Neural progenitor cell (in vitro differentiated cells): ENCODE results near the gene TMEM74B. TPM values are rescaled to one million over a fixed set of nuclear protein-coding genes. Genes with fewer than 3 reads are reported as not detected.
"Not testable (repeated sequence)": the region's sequence is repeated elsewhere in the genome, so short reads cannot be mapped to it uniquely, and the experiment has no call there.

ENCODE experiments used
- DNase-seq: peaks from one replicate; pipeline ENCODE4 v3.0.0-alpha.2; 2016; ENCODE audit warnings: low spot score
- H2AFZ ChIP-seq: fragments of 200-600 bp; sonication (generic); replicated peaks from 2 replicates; pipeline ENCODE4 v1.6.1; 2016; ENCODE audit warnings: antibody characterized with exemption
- H3F3A ChIP-seq: fragments of 200-600 bp; sonication (generic); 2 replicates; pipeline ENCODE4 v1.6.1; 2016; ENCODE audit warnings: antibody characterized with exemption, low read depth
- H3K27ac ChIP-seq: fragments of 200-600 bp; sonication (generic); 2 replicates; pipeline ENCODE4 v1.5.1; 2016; ENCODE audit warnings: mild to moderate bottlenecking
- H3K27me3 ChIP-seq: fragments of 200-600 bp; sonication (generic); 2 replicates; pipeline ENCODE4 v1.6.1; 2016; ENCODE audit warnings: mild to moderate bottlenecking, moderate library complexity
- H3K36me3 ChIP-seq: fragments of 200-600 bp; sonication (generic); 2 replicates; pipeline ENCODE4 v1.5.1; 2016
- H3K4me1 ChIP-seq: fragments of 200-600 bp; sonication (generic); 2 replicates; pipeline ENCODE4 v1.6.1; 2016; ENCODE audit warnings: mixed run types
- H3K4me2 ChIP-seq: fragments of 200-600 bp; sonication (generic); 2 replicates; pipeline ENCODE4 v1.6.1; 2016
- H3K4me3 ChIP-seq: fragments of 200-600 bp; sonication (generic); 2 replicates; pipeline ENCODE4 v1.5.1; 2016
- H3K79me2 ChIP-seq: fragments of 200-600 bp; sonication (generic); 2 replicates; pipeline ENCODE4 v1.6.1; 2016; ENCODE audit warnings: low read depth
- H3K9ac ChIP-seq: fragments of 200-600 bp; sonication (generic); 2 replicates; pipeline ENCODE4 v1.6.1; 2016
- H3K9me3 ChIP-seq: fragments of 200-600 bp; sonication (generic); 2 replicates; pipeline ENCODE4 v1.5.1; 2016; ENCODE audit warnings: low read depth
- H4K20me1 ChIP-seq: fragments of 200-600 bp; sonication (generic); 2 replicates; pipeline ENCODE4 v1.6.1; 2016; ENCODE audit warnings: low read depth
- H3K27ac Mint-ChIP-seq: 3 replicates; pipeline ENCODE4 v1.8.0; 2021; ENCODE audit warnings: mixed read lengths
- H3K27me3 Mint-ChIP-seq: 2 replicates; pipeline ENCODE4 v1.8.0; 2022; ENCODE audit warnings: low read depth, mild to moderate bottlenecking, inconsistent platforms, moderate library complexity, mixed read lengths; ENCODE audit not compliant: insufficient read depth
- H3K36me3 Mint-ChIP-seq: 3 replicates; pipeline ENCODE4 v1.8.0; 2021; ENCODE audit warnings: mixed read lengths
- H3K4me1 Mint-ChIP-seq: 3 replicates; pipeline ENCODE4 v1.8.0; 2021; ENCODE audit warnings: mixed read lengths
- H3K4me3 Mint-ChIP-seq: 3 replicates; pipeline ENCODE4 v1.8.0; 2021; ENCODE audit warnings: mild to moderate bottlenecking, moderate library complexity, mixed read lengths
- H3K9me3 Mint-ChIP-seq: 3 replicates; pipeline ENCODE4 v1.8.0; 2020; ENCODE audit warnings: mixed read lengths
- CTCF ChIP-seq: fragments of 200-600 bp; sonication (generic); IDR thresholded peaks from 2 replicates; pipeline ENCODE4 v1.5.1; 2017; ENCODE audit warnings: antibody characterized with exemption, mild to moderate bottlenecking
- EZH2 ChIP-seq: fragments of 200-600 bp; sonication (generic); IDR thresholded peaks from 2 replicates; pipeline ENCODE4 v1.6.1; 2017; ENCODE audit warnings: antibody characterized with exemption, mild to moderate bottlenecking, moderate library complexity
- EZH2phosphoT487 ChIP-seq: fragments of 200-600 bp; sonication (generic); IDR thresholded peaks from 2 replicates; pipeline ENCODE4 v1.6.1; 2017; ENCODE audit warnings: antibody characterized with exemption
- total RNA-seq: library from RNA; depleted of rRNA; stranded (reverse); fragments of >200 nt; gene quantifications from 2 replicates; pipeline ENCODE4 v1.2.3, GENCODE V29; 2015; ENCODE audit warnings: low replicate concordance

Gene TMEM74B
- total RNA-seq, 1 donor from 2014 or later, result 2.5 TPM

GRCh38 chr20:1154226-1154625 is 30.6 kb downstream of the TMEM74B start:
- no peaks in the 10 kb centered on the region for H3K27me3 ChIP-seq
- no peak for DNase-seq
- H3K36me3 ChIP-seq, result no peaks in the 10 kb centered on the region
- Mint-ChIP-seq H3K4me3 (no peak overlapping the region), H3K4me1 (no peaks in the 10 kb centered on the region), H3K27ac (no peak overlapping the region), H3K36me3 (peaks cover 23% of the 10 kb centered on the region), H3K27me3 (no peaks in the 10 kb centered on the region), H3K9me3 (no peaks in the 10 kb centered on the region)
- H3K4me2 ChIP-seq, result no peak overlapping the region
- H3K27ac ChIP-seq, result no peak overlapping the region
- peaks cover 18% of the 10 kb centered on the region for H4K20me1 ChIP-seq
- H3K4me1 ChIP-seq, result no peaks in the 10 kb centered on the region
- TF ChIP-seq EZH2phosphoT487 (no peak), EZH2 (no peak), CTCF (no peak)
- no peaks in the 10 kb centered on the region for H3K9me3 ChIP-seq
- H3K9ac ChIP-seq, result no peak overlapping the region
- no peaks in the 10 kb centered on the region for H3F3A ChIP-seq
- no peak overlapping the region for H2AFZ ChIP-seq
- peaks cover 6% of the 10 kb centered on the region for H3K79me2 ChIP-seq
- no peak overlapping the region for H3K4me3 ChIP-seq

GRCh38 chr20:1150968-1151367 is 33.8 kb downstream of the TMEM74B start:
- no peaks in the 10 kb centered on the region for H3K27me3 ChIP-seq
- H3K4me3 ChIP-seq, result no peak overlapping the region
- H3F3A ChIP-seq, result no peaks in the 10 kb centered on the region
- H3K9me3 ChIP-seq, result no peaks in the 10 kb centered on the region
- TF ChIP-seq CTCF, result no peak
- TF ChIP-seq EZH2phosphoT487, result no peak
- no peak for TF ChIP-seq EZH2
- H3K9ac ChIP-seq, result no peak overlapping the region
- peaks cover 21% of the 10 kb centered on the region for H4K20me1 ChIP-seq
- no peaks in the 10 kb centered on the region for H3K27me3 Mint-ChIP-seq
- no peak overlapping the region for H3K4me3 Mint-ChIP-seq
- H3K9me3 Mint-ChIP-seq, result no peaks in the 10 kb centered on the region
- H3K36me3 ChIP-seq, result no peaks in the 10 kb centered on the region
- H3K4me2 ChIP-seq, result no peak overlapping the region
- peaks cover 26% of the 10 kb centered on the region for H3K36me3 Mint-ChIP-seq
- peaks cover 6% of the 10 kb centered on the region for H3K79me2 ChIP-seq
- no peak overlapping the region for H3K27ac ChIP-seq
- no peaks in the 10 kb centered on the region for H3K4me1 ChIP-seq
- H3K27ac Mint-ChIP-seq, result no peak overlapping the region
- no peaks in the 10 kb centered on the region for H3K4me1 Mint-ChIP-seq
- H2AFZ ChIP-seq, result no peak overlapping the region
- DNase-seq, result no peak

GRCh38 chr20:1150218-1150617 is 34.6 kb downstream of the TMEM74B start:
- peaks cover 6% of the 10 kb centered on the region for H3K79me2 ChIP-seq
- no peaks in the 10 kb centered on the region for H3K4me1 ChIP-seq
- no peaks in the 10 kb centered on the region for H3K27me3 ChIP-seq
- DNase-seq, result no peak
- no peak overlapping the region for H3K27ac ChIP-seq
- no peak overlapping the region for H3K4me3 ChIP-seq
- H3K9ac ChIP-seq, result no peak overlapping the region
- Mint-ChIP-seq H3K36me3 (peaks cover 24% of the 10 kb centered on the region), H3K9me3 (no peaks in the 10 kb centered on the region), H3K4me3 (no peak overlapping the region), H3K4me1 (no peaks in the 10 kb centered on the region), H3K27me3 (no peaks in the 10 kb centered on the region), H3K27ac (no peak overlapping the region)
- H3K4me2 ChIP-seq, result no peak overlapping the region
- no peaks in the 10 kb centered on the region for H3K36me3 ChIP-seq
- no peak for TF ChIP-seq EZH2phosphoT487
- H4K20me1 ChIP-seq, result peaks cover 21% of the 10 kb centered on the region
- H3F3A ChIP-seq, result no peaks in the 10 kb centered on the region
- H2AFZ ChIP-seq, result no peak overlapping the region
- H3K9me3 ChIP-seq, result no peaks in the 10 kb centered on the region

- H3K9me3 Mint-ChIP-seq, H3K4me3 ChIP-seq, H2AFZ ChIP-seq, H3K4me1 ChIP-seq, H3K9ac ChIP-seq, H3K4me3 Mint-ChIP-seq, H3K27ac ChIP-seq, H3K36me3 ChIP-seq, H3K9me3 ChIP-seq, H3K4me1 Mint-ChIP-seq, DNase-seq, H3K27ac Mint-ChIP-seq, H3K4me2 ChIP-seq, H3F3A ChIP-seq, H3K27me3 ChIP-seq, H3K27me3 Mint-ChIP-seq, H3K79me2 ChIP-seq: not testable (repeated sequence)
- peaks cover 20% of the 10 kb centered on the region for H3K36me3 Mint-ChIP-seq
- H4K20me1 ChIP-seq, result peaks cover 21% of the 10 kb centered on the region
These were observed 35.0 kb downstream of the TMEM74B start for GRCh38 chr20:1149812-1150211.
